H1 (cell line): ENCODE data around the gene C22orf23.

Source experiments
- RFX5 ChIP-seq: IDR thresholded peaks from 2 replicates; pipeline ENCODE4 v1.6.1; 2011; ENCODE audit warnings: low read depth, low read length, improper control_type of control experiment, borderline replicate concordance
- TAF1 ChIP-seq: IDR thresholded peaks from 2 replicates; pipeline ENCODE4 v1.6.1; 2011; ENCODE audit warnings: mild to moderate bottlenecking, low read depth, low read length

- TF ChIP-seq TAF1 (no peak), RFX5 (no peak)
Measured at GRCh38 chr22:37916311-37916710, 37.1 kb downstream of the C22orf23 start.
